T-cell (primary cell): ENCODE measurements around the gene RAET1E. TPM values are rescaled to one million over a fixed set of nuclear protein-coding genes. Genes with fewer than 3 reads are reported as not detected.
A peak's percentile ranks its signal among the peaks of the same experiment; 100 is the strongest.
"Not testable (repeated sequence)": the region's sequence is repeated elsewhere in the genome, so short reads cannot be mapped to it uniquely, and the experiment has no call there.

Experiments used
- ATAC-seq, 4 experiments: fragments of 200-7000 bp in 3 of 4; fragments of 150-1000 bp in 1 of 4; cut with Tn5 transposase; replicated peaks in 1 of 4; 1 replicate in 3 of 4; 2 replicates in 1 of 4; pipeline ENCODE4 v1.10.0; 2021; ENCODE audit warnings: moderate library complexity in 3 of 4, mild to moderate bottlenecking in 2 of 4, moderate number of reproducible peaks in 1 of 4
- CTCF ChIA-PET, 2 donors: fragments of 300-600 bp; sonication (Branson Sonifier 250); formaldehyde crosslinking; loops; one replicate each; lab custom pipeline; 2022; ENCODE audit warnings: antibody characterized with exemption in 2 of 2; lab: Charles Lee
- POLR2A ChIA-PET, 2 donors: fragments of 300-600 bp; sonication (Branson Sonifier 250); formaldehyde crosslinking; loops; one replicate each; lab custom pipeline; 2022; ENCODE audit warnings: antibody characterized with exemption in 2 of 2; lab: Charles Lee
- DNase-seq, 35 experiments: peaks; one replicate each; pipeline versions ENCODE4 v3.0.0 to v3.0.0-alpha.2; 2013 to 2023
- H3K27ac ChIP-seq: one replicate; pipeline ENCODE4 v1.5.1; 2013; ENCODE audit warnings: low read length
- H3K27me3 ChIP-seq, 2 experiments: replicated peaks in 1 of 2; 1 replicate in 1 of 2; 2 replicates in 1 of 2; pipeline versions ENCODE4 v1.6.1 to v1.7.0; 2013; ENCODE audit warnings: low read length in 1 of 2, mixed read lengths in 1 of 2; ENCODE audit not compliant: control insufficient read depth in 2 of 2, insufficient read depth in 2 of 2; ENCODE audit errors: extremely low read depth in 1 of 2
- H3K36me3 ChIP-seq, 2 donors: 1 replicate in 1 of 2; 2 replicates in 1 of 2; pipeline versions ENCODE4 v1.6.1 to v1.7.0; 2013; ENCODE audit warnings: low read length in 1 of 2; ENCODE audit not compliant: control insufficient read depth in 2 of 2, insufficient read depth in 1 of 2; ENCODE audit errors: extremely low read depth in 1 of 2
- H3K4me1 ChIP-seq, 2 experiments: 1 replicate in 1 of 2; 2 replicates in 1 of 2; pipeline versions ENCODE4 v1.6.1 to v1.7.0; 2013; ENCODE audit warnings: low read length in 2 of 2, mixed read lengths in 1 of 2; ENCODE audit not compliant: insufficient read depth in 2 of 2, control insufficient read depth in 1 of 2; ENCODE audit errors: extremely low read depth in 1 of 2
- H3K4me3 ChIP-seq, 2 donors: 1 replicate in 1 of 2; 2 replicates in 1 of 2; pipeline versions ENCODE4 v1.5.1 to v1.7.0; 2013; ENCODE audit warnings: mild to moderate bottlenecking in 2 of 2, low read length in 1 of 2, moderate library complexity in 1 of 2; ENCODE audit not compliant: control insufficient read depth in 1 of 2; ENCODE audit errors: extremely low read depth in 1 of 2
- H3K9me3 ChIP-seq: 2 replicates; pipeline ENCODE4 v1.7.0; 2013
- H3K27ac Mint-ChIP-seq, 2 donors: one replicate each; pipeline ENCODE4 v1.8.0; 2020 to 2021; ENCODE audit warnings: mild to moderate bottlenecking in 2 of 2, mixed read lengths in 2 of 2
- H3K27me3 Mint-ChIP-seq, 2 donors: one replicate each; pipeline ENCODE4 v1.8.0; 2021 to 2022; ENCODE audit warnings: mixed read lengths in 2 of 2
- H3K36me3 Mint-ChIP-seq: one replicate; pipeline ENCODE4 v1.8.0; 2021; ENCODE audit warnings: mixed read lengths
- H3K4me1 Mint-ChIP-seq, 3 donors: one replicate each; pipeline ENCODE4 v1.8.0; 2020 to 2022; ENCODE audit warnings: mixed read lengths in 3 of 3, mild to moderate bottlenecking in 1 of 3
- H3K4me3 Mint-ChIP-seq, 3 donors: one replicate each; pipeline ENCODE4 v1.8.0; 2020 to 2022; ENCODE audit warnings: mild to moderate bottlenecking in 3 of 3, mixed read lengths in 3 of 3, moderate library complexity in 3 of 3
- H3K9me3 Mint-ChIP-seq, 3 donors: one replicate each; pipeline ENCODE4 v1.8.0; 2020 to 2022; ENCODE audit warnings: mixed read lengths in 3 of 3
- WGBS: methylation state at CpG from one replicate; pipeline ENCODE4 v1.1.5; 2013; ENCODE audit warnings: missing lambda C conversion rate; ENCODE audit not compliant: insufficient coverage; 5-methylcytosine and 5-hydroxymethylcytosine counted together
- total RNA-seq, 35 experiments: library from RNA in 6 of 35; stranded (reverse) in 6 of 35; fragments of 120-200 nt in 1 of 35; gene quantifications; one replicate each; pipeline versions ENCODE4 v1.2.1 to v1.2.4 and lab custom pipeline; 2013 to 2026

RAET1E gene
- total RNA-seq, 5 donors from 2014 or later (not counting 1 experiment from before 2014, with no cell fraction given), result not detected

GRCh38 chr6:149863698-149864577 is 34.0 kb downstream of the RAET1E start, which contains the start of gene LRP11:
LRP11 (minus strand) TSS chr6:149864359; CDS start chr6:149864020, 339 bp downstream.
- ATAC-seq (peak; percentile 87 to 91 (median 88)), DNase-seq (peak; percentile 44 to 86 (median 73))
- H3K27ac ChIP-seq, result no peak within 1 kb of the TSS
- H3K4me3 Mint-ChIP-seq, result peak within 1 kb of the TSS; percentile 66 to 82 (median 77)
- peak within 1 kb of the TSS; percentile 39 to 63 for H3K4me3 ChIP-seq
- WGBS, result under 1% methylated on average over 109 of the region's 110 CpGs
- H3K9me3 ChIP-seq, result no peaks in the 10 kb centered on the region
- POLR2A ChIA-PET, result no interaction called here
- peaks cover 3 to 17% of the 10 kb centered on the region in 2 experiments for H3K27me3 ChIP-seq
- no peaks in the 10 kb centered on the region for H3K9me3 Mint-ChIP-seq
- no peaks in the 10 kb centered on the region for H3K36me3 ChIP-seq
- peak within 1 kb of the TSS; percentile 30 to 66 for H3K27ac Mint-ChIP-seq
- CTCF ChIA-PET, result interaction anchor here (0.5 to 1.4 kb wide), 2 partner anchors 30 to 299 kb away, joined by 3 to 5 read pairs; no protein-coding TSS in a partner anchor
- H3K4me1 Mint-ChIP-seq, result peaks cover 0 to 16% (median 12%) of the 10 kb centered on the region in 3 donors
- H3K27me3 Mint-ChIP-seq, result peaks cover 5 to 8% of the 10 kb centered on the region in 2 donors
- H3K36me3 Mint-ChIP-seq, result no peaks in the 10 kb centered on the region
- peaks cover 0 to 17% of the 10 kb centered on the region in 2 experiments for H3K4me1 ChIP-seq

GRCh38 chr6:149862922-149863697 is 34.8 kb downstream of the RAET1E start:
- no peaks in the 10 kb centered on the region for H3K9me3 Mint-ChIP-seq
- DNase-seq, result peak in 9 of 35 experiments; percentile 1 to 28 (median 7)
- H3K4me1 ChIP-seq, result peaks cover 0 to 17% of the 10 kb centered on the region in 2 experiments
- H3K27ac Mint-ChIP-seq, result peak overlapping the region; percentile 28 to 34
- H3K4me3 ChIP-seq, result peak overlapping the region; percentile 34 to 63
- peak; percentile 3 to 20 (median 12) for ATAC-seq
- H3K36me3 ChIP-seq, result no peaks in the 10 kb centered on the region
- H3K27ac ChIP-seq, result no peak overlapping the region
- 2% methylated on average over 68 of the region's 69 CpGs for WGBS
- H3K36me3 Mint-ChIP-seq, result no peaks in the 10 kb centered on the region
- no peaks in the 10 kb centered on the region for H3K9me3 ChIP-seq
- peaks cover 0 to 16% (median 12%) of the 10 kb centered on the region in 3 donors for H3K4me1 Mint-ChIP-seq
- peak overlapping the region; percentile 66 to 82 (median 77) for H3K4me3 Mint-ChIP-seq
- CTCF ChIA-PET, result interaction anchor here (0.7 kb wide), 2 partner anchors 299 to 499 kb away, joined by 3 to 10 read pairs; no protein-coding TSS in a partner anchor
- peaks cover 2 to 17% of the 10 kb centered on the region in 2 experiments for H3K27me3 ChIP-seq
- H3K27me3 Mint-ChIP-seq, result peaks cover 7 to 8% of the 10 kb centered on the region in 2 donors
- POLR2A ChIA-PET, result no interaction called here

- H3K36me3 ChIP-seq, DNase-seq, H3K4me3 ChIP-seq, H3K9me3 ChIP-seq, H3K27ac ChIP-seq, H3K27ac Mint-ChIP-seq, ATAC-seq, H3K36me3 Mint-ChIP-seq, H3K9me3 Mint-ChIP-seq, POLR2A ChIA-PET: not testable (repeated sequence)
- H3K4me3 Mint-ChIP-seq, result peak overlapping the region in 2 of 3 donors; percentile 31 to 66
- peaks cover 8 to 12% of the 10 kb centered on the region in 2 donors for H3K27me3 Mint-ChIP-seq
- Histone ChIP-seq H3K4me1 (peaks cover 0 to 17% of the 10 kb centered on the region in 2 experiments), H3K27me3 (peaks cover 2 to 17% of the 10 kb centered on the region in 2 experiments)
- WGBS, result 90% methylated on average over 2 of the region's 12 CpGs
- CTCF ChIA-PET, result interaction anchor here (0.7 kb wide), 2 partner anchors 298 to 499 kb away, joined by 3 to 10 read pairs; no protein-coding TSS in a partner anchor
- H3K4me1 Mint-ChIP-seq, result peaks cover 0 to 16% (median 12%) of the 10 kb centered on the region in 3 donors
These were observed 35.5 kb downstream of the RAET1E start for GRCh38 chr6:149862424-149862738.

- CTCF ChIA-PET, result no interaction called here
These were observed 36.1 kb downstream of the RAET1E start for GRCh38 chr6:149861603-149862423.

GRCh38 chr6:149860834-149861602 is 36.9 kb downstream of the RAET1E start:
- H3K9me3 Mint-ChIP-seq, result no peaks in the 10 kb centered on the region
- ChIA-PET CTCF (no interaction called here), POLR2A (no interaction called here)
- DNase-seq (no peak), ATAC-seq (no peak)
- Histone ChIP-seq H3K9me3 (no peaks in the 10 kb centered on the region), H3K27me3 (peaks cover 2 to 17% of the 10 kb centered on the region in 2 experiments), H3K4me3 (no peak overlapping the region), H3K4me1 (peaks cover 0 to 17% of the 10 kb centered on the region in 2 experiments), H3K27ac (no peak overlapping the region), H3K36me3 (no peaks in the 10 kb centered on the region)
- peaks cover 8 to 19% of the 10 kb centered on the region in 2 donors for H3K27me3 Mint-ChIP-seq
- H3K4me1 Mint-ChIP-seq, result peaks cover 0 to 16% (median 12%) of the 10 kb centered on the region in 3 donors
- H3K36me3 Mint-ChIP-seq, result no peaks in the 10 kb centered on the region
- H3K4me3 Mint-ChIP-seq, result peak overlapping the region in 2 of 3 donors; percentile 13 to 15
- H3K27ac Mint-ChIP-seq, result no peak overlapping the region
- WGBS, result 93% methylated on average over 8 of the region's 14 CpGs

More at GRCh38 chr6:149861603-149862423, 36.1 kb downstream of the RAET1E start:
- Histone ChIP-seq H3K36me3 (no peaks in the 10 kb centered on the region), H3K27ac (no peak overlapping the region), H3K9me3 (no peaks in the 10 kb centered on the region), H3K27me3 (peaks cover 2 to 17% of the 10 kb centered on the region in 2 experiments), H3K4me3 (no peak overlapping the region), H3K4me1 (peaks cover 0 to 17% of the 10 kb centered on the region in 2 experiments)
- no peaks in the 10 kb centered on the region for H3K36me3 Mint-ChIP-seq
- H3K4me1 Mint-ChIP-seq, result peaks cover 0 to 16% (median 12%) of the 10 kb centered on the region in 3 donors
- peak overlapping the region; percentile 4 to 66 (median 31) for H3K4me3 Mint-ChIP-seq
- POLR2A ChIA-PET, result no interaction called here
- peaks cover 8 to 12% of the 10 kb centered on the region in 2 donors for H3K27me3 Mint-ChIP-seq
- no peak overlapping the region for H3K27ac Mint-ChIP-seq
- no peak for ATAC-seq
- H3K9me3 Mint-ChIP-seq, result no peaks in the 10 kb centered on the region
- 90% methylated on average over 8 of the region's 14 CpGs for WGBS
- DNase-seq, result no peak
